ENCODE data around the gene PRRT4.

DNA sequence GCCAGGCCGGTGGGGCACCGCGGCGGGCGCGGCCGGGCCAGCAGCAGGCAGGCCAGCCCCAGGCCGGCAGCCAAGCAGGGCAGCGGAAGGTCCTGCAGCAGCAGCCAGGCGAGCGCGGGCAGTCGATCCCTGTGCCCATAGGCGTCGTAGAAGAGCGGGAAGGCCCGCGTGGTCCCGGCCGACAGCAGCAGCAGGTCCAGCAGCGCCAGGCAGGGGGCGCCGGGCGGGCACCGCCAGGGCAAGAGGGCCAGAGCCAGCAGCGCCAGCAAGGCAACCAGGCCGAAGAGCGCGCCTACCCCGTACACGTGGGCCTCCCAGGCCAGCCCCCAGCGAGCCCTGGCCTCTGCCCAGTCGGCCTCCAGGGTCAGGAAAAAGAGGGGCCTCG lies 9.3 kb downstream of the PRRT4 start:
- TF ChIP-seq, protein P1, sequence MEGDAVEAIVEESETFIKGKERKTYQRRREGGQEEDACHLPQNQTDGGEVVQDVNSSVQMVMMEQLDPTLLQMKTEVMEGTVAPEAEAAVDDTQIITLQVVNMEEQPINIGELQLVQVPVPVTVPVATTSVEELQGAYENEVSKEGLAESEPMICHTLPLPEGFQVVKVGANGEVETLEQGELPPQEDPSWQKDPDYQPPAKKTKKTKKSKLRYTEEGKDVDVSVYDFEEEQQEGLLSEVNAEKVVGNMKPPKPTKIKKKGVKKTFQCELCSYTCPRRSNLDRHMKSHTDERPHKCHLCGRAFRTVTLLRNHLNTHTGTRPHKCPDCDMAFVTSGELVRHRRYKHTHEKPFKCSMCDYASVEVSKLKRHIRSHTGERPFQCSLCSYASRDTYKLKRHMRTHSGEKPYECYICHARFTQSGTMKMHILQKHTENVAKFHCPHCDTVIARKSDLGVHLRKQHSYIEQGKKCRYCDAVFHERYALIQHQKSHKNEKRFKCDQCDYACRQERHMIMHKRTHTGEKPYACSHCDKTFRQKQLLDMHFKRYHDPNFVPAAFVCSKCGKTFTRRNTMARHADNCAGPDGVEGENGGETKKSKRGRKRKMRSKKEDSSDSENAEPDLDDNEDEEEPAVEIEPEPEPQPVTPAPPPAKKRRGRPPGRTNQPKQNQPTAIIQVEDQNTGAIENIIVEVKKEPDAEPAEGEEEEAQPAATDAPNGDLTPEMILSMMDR (conservative IDR thresholded peaks at IDR 0.05) = no peak
- no peak for TF ChIP-seq EZH2 (IDR thresholded peaks at IDR 0.05; ENCODE audit: low read depth)

All from PC-9 (cell line).